Measurements from ENCODE around the gene KCNH6.

Gene KCNH6

DNA sequence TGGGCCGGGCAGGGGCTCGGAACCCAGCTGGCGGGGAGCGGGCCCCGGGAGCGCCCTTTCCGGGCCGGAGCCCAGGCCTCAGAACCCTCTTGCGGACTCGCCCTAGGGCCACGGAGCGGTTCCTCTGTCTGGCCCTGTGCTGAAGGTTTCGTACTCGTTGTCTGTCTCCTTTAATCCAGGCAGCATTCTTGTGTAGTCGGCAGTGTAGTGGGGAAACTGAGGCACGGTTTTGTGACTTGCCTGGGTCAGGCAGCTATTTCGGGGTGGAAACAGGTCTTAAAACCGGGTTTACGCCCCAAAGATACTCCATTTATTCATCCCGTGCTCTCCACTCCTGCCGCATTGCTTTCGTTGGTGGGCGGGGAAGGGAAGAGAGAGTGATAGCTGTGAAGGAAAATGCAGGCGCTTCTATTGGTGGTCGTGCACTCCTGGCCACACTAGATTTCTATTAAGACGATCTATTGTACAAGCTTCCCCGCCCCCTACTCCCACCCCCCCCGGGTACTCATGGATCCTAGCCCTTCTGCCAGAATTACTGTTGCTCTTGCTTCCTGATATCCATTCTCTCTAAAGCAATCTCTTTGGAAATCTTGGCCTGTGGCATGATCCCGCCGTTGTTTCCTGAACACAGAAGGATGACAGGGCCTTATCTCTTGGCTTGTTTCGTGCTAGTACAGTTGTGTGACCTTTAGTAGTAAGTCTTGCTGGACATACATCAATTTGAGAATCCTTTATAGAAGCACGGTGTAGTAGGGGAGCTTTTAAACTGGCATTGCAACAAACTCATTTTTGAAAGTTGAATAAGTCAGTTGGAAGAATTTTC is 27.9 kb downstream of the KCNH6 start:
- DNase-seq (ENCODE audit: low read depth) = peak; percentile 4

DNA sequence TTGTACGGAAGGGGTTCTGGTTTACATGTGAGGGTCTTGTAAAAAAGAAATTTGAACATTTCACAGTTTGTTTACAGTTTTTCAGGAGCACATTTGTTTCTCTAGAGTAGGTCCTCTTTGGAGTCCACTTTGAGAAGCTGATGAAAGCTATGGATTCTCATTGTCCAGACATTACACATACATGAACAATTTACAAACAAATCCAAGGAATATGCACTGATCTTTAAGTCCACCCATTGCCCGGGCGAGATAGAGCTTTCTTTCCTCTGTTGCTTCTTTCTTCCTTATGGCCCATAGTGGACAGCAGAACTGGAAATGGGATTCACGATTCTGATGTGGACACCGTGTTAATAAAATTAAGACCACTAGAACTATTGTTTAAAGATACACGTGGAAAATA is 29.1 kb downstream of the KCNH6 start:
- DNase-seq (ENCODE audit: low read depth) = peak; percentile 2

DNA sequence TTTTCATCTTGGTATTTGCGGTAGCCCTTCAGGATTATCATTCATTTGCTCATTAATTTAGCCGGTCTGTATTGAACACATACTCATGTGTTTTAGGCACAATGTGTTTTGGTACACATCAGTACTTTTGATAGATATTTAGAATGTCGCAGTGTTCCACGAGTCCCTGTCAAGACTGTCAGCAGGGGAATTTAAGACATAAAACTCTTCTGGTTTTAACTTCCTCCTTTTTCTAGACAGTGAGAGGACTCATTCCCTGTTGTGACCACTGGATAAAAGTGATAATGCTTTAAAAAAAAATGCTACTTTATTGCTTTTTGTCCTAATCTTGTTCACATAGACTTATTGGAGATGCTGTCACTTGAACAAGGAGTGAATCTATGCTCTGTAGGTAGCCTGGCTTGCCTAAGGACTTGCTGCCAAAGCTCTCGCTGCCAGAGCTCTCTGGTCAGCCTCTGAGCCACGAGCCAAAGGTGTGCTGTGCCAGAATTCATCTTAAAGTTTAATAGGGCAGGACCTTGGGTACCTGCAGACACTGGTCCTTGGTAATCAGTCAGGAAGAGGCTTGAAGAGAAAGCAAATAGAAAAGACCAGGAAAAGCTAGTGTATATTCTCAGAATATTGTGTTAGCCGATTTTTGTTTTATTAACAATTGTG is 32.5 kb downstream of the KCNH6 start:
- no peak for DNase-seq (ENCODE audit: low read depth)

GRCh38 chr17:63557416-63557815 is 34.3 kb downstream of the KCNH6 start:
- DNase-seq (ENCODE audit: low read depth) = no peak

DNA sequence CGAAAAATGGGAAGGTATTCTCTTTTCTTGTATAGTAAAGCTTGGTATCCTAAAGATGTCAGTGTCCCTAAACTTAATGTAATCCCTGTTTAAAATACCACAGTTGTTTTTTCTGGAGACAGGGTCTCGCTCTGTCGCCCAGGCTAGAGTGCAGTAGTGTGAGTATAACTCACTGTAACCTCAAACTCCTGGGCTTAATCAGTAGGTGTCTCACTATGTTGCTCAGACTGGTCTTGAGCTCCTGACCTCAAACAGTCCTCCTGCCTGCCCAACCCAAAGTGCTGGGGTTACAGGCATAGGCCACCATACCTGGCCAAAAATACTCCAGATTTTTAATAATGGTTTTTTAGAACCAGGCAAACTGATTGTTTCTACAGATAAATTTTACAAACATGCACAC is 35.3 kb downstream of the KCNH6 start:
- DNase-seq (ENCODE audit: low read depth) = no peak

DNA sequence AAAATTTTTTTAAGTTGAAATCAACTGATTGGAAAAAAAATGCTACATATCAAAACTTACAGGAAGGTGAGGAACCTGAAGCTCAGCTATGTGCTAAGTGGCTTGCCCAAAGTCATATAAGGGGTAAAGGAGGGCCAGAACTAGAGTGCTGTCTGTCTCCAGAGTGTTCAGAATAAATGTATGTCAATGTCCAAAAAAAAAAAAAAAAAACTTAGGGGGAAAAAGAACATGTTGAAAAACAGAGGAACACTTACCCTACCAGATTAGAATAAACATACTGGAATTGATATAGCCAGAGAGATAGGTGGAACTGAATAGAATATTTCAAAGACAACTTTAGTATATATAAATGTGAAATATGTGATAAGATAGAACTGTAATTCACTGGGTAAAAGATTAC is 38.7 kb downstream of the KCNH6 start:
- no peak for DNase-seq (ENCODE audit: low read depth)

GRCh38 chr17:63563339-63563738 is 40.2 kb downstream of the KCNH6 start:
- DNase-seq (ENCODE audit: low read depth) = no peak

GRCh38 chr17:63564562-63564961 is 41.4 kb downstream of the KCNH6 start:
- no peak for DNase-seq (ENCODE audit: low read depth)

DNA sequence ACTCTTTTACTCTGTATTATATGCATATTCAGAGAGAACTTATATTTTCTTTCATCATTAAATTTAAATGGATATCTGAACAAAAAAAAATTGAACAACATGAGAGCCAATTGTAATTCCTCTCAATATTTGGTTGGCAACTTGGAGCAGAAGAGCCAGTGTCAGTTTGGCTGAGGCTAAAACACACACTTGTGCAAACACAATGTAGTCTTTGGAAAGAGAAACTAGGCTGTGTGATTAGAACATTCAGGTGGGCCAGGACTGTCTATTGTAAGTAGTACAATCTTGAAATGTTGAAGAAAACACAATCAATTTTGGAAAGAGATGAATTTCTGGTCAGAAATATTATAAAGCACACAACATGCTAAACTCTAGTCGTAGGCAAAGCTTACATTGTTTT is 44.1 kb downstream of the KCNH6 start:
- no peak for DNase-seq (ENCODE audit: low read depth)

- DNase-seq (ENCODE audit: low read depth) = no peak
Observed at GRCh38 chr17:63568563-63568962, 45.4 kb downstream of the KCNH6 start.

DNA sequence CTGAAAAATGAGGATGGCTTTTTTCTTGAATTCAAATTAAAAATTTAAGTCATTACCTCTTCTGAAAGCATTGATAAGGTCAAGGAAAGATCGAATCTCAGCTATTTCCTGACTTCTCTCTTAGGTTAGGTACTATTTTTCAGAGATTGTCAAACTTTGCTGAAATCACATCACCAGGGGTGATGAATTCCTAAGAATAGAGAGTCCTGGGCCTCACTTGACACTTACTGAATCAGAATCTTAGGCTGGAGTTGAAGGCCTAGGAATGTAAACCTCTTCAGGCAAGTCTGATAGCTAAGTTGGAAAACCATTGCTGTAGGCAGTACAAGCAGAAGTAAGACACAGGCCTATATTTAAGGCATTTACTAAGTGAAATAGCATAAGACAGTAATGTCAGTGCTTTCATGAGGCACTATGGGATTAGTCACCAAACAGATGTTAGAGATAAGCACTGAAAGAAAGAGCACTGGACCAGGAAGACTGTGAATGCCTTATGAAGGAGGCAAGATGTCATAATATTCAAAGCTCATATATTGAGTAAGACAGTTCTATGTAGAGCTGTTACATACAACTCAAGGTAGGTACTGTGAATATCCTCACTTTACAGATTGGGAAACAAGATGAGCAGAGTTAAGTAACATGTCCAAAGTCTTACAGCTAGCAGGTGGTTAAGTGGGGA is 48.6 kb downstream of the KCNH6 start:
- DNase-seq (ENCODE audit: low read depth) = peak; percentile 63

DNA sequence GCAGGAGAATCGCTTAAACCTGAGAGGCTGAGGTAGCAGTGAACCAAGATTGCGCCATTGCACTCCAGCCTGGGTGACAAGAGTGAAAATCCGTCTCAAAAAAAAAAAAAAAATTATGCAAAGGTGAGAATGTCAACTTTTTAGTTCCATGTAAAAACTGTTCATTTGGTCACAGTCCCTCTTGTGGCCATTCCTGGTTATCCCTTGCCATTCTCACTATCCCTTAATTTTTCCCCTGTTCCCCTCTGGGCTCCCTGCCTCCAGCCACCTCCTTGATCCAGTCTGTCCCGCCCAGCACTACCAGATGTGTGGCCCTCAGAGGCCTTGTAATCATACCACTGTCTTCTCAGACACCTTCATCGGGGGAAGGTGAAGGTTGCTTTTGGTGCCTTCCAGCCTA is 50.5 kb downstream of the KCNH6 start:
- no peak for DNase-seq (ENCODE audit: low read depth)

DNA sequence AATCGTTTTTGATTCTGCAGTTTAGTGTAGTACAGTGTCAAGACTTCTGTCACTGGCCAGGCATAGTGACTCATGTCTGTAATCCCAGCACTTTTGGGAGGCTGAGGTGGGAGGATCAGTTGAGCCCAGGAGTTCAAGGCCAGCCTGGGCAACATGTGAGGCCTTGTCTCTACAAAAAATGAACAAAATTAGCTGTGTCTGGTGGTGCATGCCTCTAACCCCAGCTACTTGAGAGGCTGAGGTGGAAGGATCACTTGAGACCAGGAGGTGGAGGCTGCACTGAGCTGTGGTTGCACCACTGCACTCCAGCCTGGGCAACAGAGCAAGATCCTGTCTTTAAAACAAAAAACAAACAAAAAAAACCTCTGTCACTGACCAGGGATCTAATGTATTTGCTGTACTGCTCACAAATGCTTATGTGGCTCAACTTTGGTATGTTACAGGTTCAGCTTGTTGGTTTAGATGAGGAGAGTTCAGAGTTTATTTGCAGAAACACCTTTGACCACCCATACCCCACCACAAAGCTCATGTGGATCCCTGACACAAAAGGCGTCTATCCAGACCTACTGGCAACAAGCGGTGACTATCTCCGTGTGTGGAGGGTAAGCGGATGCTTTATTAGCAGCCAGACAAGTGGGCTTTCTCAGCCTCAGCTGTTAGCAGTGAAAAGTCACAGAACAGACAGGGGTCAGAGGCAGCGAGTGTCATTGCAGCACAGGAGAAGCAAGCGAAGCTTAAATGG is 55.0 kb downstream of the KCNH6 start:
- DNase-seq (ENCODE audit: low read depth) = no peak

GRCh38 chr17:63578769-63579111 is 55.6 kb downstream of the KCNH6 start:
- no peak for DNase-seq (ENCODE audit: low read depth)

DNA sequence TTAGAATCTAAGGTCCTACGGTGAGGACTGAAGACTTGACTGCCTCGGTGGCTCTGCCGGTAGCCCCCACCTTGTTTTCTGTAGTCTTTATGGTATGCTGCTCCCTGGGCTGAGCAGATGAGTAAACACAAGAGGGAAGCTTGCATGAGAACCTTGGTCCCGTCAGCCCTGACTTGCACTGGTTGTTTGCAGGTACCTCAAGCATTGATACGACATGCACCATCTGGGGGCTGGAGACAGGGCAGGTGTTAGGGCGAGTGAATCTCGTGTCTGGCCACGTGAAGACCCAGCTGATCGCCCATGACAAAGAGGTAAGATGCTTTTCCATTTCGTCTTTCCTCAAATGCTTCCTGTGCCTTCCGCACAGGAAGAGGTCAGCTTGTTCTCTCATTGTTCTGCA is 56.5 kb downstream of the KCNH6 start:
- no peak for DNase-seq (ENCODE audit: low read depth)

- no peak for DNase-seq (ENCODE audit: low read depth)
Observed at GRCh38 chr17:63587770-63588169, 64.6 kb downstream of the KCNH6 start.

- DNase-seq (ENCODE audit: low read depth) = no peak
Observed at GRCh38 chr17:63588797-63589196, 65.6 kb downstream of the KCNH6 start.

DNA sequence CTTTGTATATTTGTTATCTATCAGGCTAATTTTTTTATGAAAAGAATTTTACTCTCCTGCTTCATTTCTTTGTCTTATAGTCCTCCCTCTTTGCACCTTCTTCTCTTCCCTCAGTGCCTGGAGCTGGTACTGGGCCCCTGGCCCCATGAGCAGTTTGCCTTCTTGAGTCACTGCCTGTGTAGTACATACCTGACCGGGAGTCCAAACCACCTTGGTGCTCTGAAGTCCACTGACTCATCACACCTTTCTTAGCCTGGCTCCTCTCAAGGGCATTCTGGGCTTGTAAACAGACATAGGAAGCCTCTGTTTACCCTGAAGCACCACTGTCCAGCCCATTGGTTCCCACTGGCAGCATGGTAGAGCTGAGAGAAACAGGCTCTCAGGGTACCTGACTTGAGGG is 66.5 kb downstream of the KCNH6 start:
- DNase-seq (ENCODE audit: low read depth) = no peak

DNA sequence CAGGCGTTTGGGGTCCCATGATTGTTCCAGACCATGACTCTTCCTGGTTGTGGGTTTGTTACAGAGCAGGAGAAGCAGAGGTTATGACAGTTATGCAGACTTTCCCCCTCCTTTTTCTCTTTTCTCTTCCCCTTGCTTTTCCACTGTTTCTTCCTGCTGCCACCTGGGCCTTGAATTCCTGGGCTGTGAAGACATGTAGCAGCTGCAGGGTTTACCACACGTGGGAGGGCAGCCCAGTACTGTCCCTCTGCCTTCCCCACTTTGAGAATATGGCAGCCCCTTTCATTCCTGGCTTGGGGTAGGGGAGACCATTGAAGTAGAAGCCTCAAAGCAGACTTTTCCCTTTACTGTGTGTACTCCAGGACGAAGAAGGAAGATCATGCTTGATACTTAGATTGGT is 69.6 kb downstream of the KCNH6 start:
- DNase-seq (ENCODE audit: low read depth) = no peak

DNA sequence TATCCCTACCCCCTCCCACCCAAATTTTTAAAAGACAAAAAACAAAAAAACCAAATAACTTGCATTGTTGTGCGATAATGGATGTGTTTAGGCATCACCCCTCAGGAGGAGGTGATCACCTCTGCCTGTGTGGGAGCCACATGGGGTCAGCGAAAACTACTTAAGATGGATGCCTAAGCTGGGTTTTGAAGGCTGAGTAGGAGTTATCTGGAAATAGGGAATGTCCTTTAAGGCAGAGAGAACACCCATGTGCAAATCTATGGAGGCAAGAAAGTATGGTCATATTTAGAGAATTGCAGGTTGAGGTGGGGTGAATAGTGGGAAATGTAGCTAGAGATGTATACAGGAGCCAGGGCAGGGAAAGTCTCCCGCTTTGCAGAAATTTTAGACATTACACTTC is 72.0 kb downstream of the KCNH6 start:
- no peak for DNase-seq (ENCODE audit: low read depth)
